Stimulated activated CD8-positive, alpha-beta memory T cell treated with anti-CD3 and anti-CD28 coated beads, Interleukin-12 subunit alpha, Interleukin-12 subunit beta, amount 100 ng/mL, for 24 hours (primary cell): ENCODE results near the gene MINK1.
A peak's percentile ranks its signal among the peaks of the same experiment; 100 is the strongest.

Experiments used
- DNase-seq: peaks from one replicate; pipeline ENCODE4 v3.0.0-alpha.2; 2020; ENCODE audit errors: extremely low read depth

MINK1 gene

GRCh38 chr17:4933646-4934045 lies 100.5 kb downstream of the MINK1 start:
- DNase-seq: no peak

- no peak for DNase-seq
Observed at GRCh38 chr17:4934173-4934979, 101.2 kb downstream of the MINK1 start.

- DNase-seq: no peak
Observed at GRCh38 chr17:4935650-4936049, 102.5 kb downstream of the MINK1 start.

GRCh38 chr17:4936436-4936835 lies 103.3 kb downstream of the MINK1 start:
- DNase-seq: no peak

GRCh38 chr17:4937553-4937952 lies 104.4 kb downstream of the MINK1 start:
- no peak for DNase-seq

- DNase-seq: no peak
Observed at GRCh38 chr17:4938069-4938491, 104.9 kb downstream of the MINK1 start.

GRCh38 chr17:4938688-4939545 lies 105.8 kb downstream of the MINK1 start:
- DNase-seq: no peak

- DNase-seq: no peak
Observed at GRCh38 chr17:4939546-4939795, 106.3 kb downstream of the MINK1 start.

GRCh38 chr17:4939796-4940554 lies 106.8 kb downstream of the MINK1 start, which contains the start of the genes RNF167 and SLC25A11:
RNF167 (plus strand) TSS chr17:4940268; CDS start chr17:4940910, 642 bp downstream.
SLC25A11 (minus strand) TSS chr17:4940046; CDS start chr17:4939910, 136 bp downstream.
- DNase-seq: peak; percentile 84

- no peak for DNase-seq
Observed at GRCh38 chr17:4940555-4941318, 107.6 kb downstream of the MINK1 start.

- DNase-seq: no peak
Observed at GRCh38 chr17:4941319-4941610, 108.1 kb downstream of the MINK1 start.

GRCh38 chr17:4942760-4943508 lies 109.8 kb downstream of the MINK1 start:
- no peak for DNase-seq

- no peak for DNase-seq
Observed at GRCh38 chr17:4944163-4944553, 111.0 kb downstream of the MINK1 start.

GRCh38 chr17:4944554-4945175 lies 111.5 kb downstream of the MINK1 start:
- no peak for DNase-seq

- DNase-seq: peak; percentile 70
Observed at GRCh38 chr17:4945176-4945943, 112.2 kb downstream of the MINK1 start.

GRCh38 chr17:4945944-4946280 lies 112.8 kb downstream of the MINK1 start:
- DNase-seq: no peak

- no peak for DNase-seq
Observed at GRCh38 chr17:4946312-4946976, 113.3 kb downstream of the MINK1 start.

GRCh38 chr17:4947010-4947410 lies 113.9 kb downstream of the MINK1 start:
- DNase-seq: no peak
